HG03064 (cell line): ENCODE measurements around the gene LONP2.

Source experiments
- ATAC-seq: cut with Tn5 transposase; IDR thresholded peaks from one replicate; pipeline ENCODE4 v1.9.1; 2021; ENCODE audit warnings: low read depth; ENCODE audit not compliant: unreplicated experiment

LONP2 gene, protein sequence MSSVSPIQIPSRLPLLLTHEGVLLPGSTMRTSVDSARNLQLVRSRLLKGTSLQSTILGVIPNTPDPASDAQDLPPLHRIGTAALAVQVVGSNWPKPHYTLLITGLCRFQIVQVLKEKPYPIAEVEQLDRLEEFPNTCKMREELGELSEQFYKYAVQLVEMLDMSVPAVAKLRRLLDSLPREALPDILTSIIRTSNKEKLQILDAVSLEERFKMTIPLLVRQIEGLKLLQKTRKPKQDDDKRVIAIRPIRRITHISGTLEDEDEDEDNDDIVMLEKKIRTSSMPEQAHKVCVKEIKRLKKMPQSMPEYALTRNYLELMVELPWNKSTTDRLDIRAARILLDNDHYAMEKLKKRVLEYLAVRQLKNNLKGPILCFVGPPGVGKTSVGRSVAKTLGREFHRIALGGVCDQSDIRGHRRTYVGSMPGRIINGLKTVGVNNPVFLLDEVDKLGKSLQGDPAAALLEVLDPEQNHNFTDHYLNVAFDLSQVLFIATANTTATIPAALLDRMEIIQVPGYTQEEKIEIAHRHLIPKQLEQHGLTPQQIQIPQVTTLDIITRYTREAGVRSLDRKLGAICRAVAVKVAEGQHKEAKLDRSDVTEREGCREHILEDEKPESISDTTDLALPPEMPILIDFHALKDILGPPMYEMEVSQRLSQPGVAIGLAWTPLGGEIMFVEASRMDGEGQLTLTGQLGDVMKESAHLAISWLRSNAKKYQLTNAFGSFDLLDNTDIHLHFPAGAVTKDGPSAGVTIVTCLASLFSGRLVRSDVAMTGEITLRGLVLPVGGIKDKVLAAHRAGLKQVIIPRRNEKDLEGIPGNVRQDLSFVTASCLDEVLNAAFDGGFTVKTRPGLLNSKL

DNA sequence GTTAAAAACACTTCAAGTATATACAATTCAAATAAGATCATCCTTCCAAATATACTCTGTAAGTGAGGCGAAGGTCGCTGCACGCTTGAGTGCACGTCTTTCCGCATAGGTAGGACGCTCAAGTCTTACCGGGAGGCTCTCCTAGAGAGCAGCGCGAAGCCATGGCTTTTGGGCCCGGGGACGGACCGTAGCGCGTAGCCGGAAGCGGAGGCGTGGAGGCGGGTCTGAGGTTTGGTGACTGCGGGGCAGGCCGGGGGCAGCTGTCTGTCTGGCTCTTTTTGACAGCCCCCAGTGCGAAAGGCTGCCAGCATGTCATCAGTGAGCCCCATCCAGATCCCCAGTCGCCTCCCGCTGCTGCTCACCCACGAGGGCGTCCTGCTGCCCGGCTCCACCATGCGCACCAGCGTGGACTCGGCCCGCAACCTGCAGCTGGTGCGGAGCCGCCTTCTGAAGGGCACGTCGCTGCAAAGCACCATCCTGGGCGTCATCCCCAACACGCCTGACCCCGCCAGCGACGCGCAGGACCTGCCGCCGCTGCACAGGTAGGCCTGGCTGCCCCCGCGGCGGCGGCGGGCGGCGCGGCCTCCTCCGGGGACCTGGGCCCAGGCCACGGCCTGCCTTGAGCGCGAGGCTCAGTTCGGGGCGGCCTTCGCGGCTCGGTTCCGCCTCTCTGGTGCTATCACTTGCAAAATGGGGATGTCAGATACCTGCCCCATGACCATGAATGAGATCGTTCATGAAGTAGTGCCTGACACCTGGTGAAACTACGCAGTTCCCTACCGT is at the start of gene LONP2:
TSS of gene LONP2 (plus strand) at position 221 of the 783 bp plus-strand sequence. CDS start at position 310, 89 bp downstream.
- ATAC-seq = peak; percentile 97

DNA sequence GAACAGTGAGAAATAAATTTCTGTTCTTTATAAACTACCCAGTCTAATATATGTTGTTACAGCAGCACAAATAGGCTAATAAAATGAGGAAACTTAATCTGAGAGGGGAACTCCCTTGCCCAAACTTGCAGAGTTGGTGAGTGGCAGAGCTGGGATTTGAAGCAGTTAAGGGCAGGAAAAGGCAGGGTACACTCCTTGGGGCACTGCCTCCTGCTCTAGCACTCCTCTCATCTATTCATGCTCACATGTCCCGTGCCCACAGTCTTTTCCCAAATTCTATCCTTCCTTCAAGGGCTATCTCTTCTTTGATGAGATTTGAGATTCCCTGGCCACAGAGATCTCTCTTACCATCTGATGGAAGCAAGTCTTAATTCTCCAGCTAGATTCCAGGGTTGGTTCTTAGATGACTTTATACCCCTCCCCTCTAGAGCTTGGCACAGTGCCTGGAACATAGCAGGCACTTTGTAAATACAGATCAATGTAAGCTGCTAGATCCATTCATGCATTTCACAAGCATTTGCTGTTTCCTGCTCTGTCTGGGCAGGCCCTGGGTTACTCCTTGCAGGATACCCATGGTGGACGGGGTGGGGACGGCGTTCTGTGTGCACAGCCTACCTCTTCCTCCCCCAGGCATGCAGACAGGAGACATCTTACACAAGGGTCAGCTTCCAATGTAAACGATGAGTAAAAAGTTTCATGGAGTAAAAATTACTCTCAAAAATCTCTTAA is 49.1 kb upstream of the LONP2 start:
- no peak for ATAC-seq

DNA sequence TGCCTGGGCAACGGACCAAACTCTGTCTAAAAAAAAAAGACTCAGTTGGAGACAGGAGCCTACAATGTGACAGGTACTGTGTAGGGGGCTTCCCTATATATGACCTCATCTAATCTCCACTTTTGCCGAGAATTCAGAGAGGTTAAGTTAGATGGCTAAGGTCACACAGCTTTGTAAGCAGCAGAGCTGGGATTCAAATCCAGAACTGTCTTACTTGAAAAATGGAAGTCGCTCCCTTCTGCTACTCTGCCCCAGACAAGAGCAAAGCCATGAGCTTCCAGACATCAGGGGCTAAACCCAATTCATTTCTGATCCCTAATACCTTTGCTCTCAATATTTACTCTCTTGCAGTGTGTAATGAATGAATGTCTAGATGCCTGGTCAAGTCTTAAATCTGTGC is 46.8 kb upstream of the LONP2 start:
- no peak for ATAC-seq

DNA sequence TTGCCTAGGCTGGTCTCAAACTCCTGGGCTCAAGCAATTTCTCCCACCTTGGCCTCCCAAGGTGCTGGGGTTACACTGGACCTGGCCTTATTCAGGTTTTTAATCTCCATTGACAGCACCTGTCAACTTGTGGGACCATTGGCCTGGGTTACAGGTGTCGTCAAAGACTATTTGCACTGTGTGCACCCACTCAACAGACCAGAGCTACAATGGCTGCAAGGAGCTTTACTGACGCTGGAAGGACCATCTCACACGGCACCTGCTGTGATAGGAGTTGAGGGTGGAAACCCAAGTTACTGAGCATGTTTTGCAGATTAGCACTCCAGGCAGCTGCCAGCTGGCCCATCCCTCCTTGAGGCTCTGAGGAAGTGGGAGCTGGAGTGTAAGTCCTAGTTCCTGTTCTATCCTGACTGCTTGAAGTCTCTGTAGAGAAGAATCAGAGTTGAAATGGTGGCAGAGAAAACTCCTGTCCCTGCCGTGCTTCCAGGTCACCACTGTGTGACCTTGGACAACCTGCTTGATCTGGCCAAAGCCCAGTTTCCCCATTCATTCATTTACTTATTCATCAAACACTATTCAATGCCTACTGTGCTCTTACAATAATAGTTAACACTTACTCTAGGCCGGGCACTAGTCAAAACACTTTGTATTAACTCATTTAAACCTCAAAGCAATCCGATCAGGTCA is 42.4 kb upstream of the LONP2 start:
- ATAC-seq = no peak

DNA sequence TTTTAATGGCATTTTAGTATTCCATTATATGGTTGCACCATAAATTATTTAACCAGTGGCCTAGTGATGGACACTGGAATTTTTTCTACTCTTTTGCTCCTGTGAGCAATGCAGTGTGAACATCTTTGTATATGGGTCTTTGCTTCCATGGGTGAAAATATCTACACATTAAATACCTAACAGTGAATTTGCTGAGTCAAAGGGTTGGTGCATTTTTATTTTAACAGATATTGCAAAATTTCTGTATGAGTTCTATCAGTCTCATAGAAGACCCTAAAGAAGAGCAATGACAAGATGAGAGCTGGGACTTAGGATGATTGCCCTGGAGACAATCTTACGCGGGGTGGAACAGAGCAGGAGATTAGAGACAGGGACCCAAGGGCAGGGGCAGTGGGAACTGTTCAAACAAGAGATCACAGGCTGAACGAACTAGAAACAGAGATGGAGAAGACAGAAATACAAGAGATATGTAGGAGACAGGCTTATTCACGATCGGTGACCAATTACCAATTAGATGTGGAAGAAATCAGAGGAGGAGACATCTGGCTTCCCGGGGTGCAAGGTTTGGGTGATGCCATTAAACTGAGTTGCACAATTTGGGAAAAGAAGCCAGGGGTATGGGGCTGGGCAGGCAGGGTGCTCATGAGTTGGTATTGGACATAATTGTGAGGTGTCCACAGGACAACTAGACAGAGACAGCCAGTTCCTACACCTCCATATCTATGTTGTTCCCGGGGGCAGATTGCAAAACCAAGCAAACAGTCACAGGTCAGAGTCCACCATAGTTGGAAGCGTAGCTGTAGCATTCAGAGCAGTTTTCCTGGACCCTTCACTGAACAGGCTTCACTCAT is 39.9 kb upstream of the LONP2 start:
- ATAC-seq = no peak

DNA sequence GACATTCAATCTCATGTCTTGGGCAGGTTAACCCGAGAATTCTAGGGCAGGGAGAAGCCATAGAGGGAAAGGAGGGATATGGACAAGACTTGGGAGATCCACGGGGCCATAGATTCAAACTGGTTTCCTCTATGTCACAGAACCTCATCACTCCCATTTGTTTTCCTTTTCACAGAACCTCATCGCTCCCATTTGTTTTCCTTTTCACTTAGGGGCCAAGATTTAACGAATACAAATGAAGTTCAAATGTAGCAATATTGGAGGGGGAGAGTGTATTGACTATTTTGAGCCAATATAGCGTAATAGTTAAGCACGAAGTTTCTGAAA is 39.3 kb upstream of the LONP2 start:
- no peak for ATAC-seq

DNA sequence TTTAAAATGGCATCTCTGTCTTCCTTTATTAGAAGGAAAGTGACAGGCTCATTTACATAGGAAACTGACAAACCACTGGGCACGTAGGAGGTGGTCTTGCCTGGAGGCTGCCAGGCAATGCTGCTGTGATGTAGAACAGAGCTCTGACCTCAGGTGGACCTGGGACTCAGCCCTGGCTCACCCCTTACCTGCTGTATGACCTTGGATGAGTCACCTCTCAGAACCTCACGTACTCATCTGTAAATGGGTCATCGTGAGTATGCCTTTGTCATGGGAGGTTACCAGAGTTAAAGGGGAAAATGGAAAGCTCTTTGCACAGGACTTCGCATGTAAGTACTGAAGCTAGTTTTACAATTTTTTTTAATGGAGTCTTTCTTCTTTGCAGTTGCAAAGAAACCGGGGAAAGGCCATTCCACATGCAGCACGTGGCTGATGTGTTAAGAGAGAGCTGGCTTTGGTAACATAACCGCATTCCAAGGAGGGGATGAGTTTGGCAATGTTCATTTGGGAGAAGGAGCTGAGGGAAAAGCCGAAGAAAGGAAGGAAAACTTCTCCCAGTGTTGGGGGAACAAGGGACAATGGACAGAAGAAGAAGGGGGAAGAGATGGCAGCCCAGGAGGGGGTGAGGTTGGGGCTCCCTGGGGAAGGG is 37.4 kb upstream of the LONP2 start:
- no peak for ATAC-seq

DNA sequence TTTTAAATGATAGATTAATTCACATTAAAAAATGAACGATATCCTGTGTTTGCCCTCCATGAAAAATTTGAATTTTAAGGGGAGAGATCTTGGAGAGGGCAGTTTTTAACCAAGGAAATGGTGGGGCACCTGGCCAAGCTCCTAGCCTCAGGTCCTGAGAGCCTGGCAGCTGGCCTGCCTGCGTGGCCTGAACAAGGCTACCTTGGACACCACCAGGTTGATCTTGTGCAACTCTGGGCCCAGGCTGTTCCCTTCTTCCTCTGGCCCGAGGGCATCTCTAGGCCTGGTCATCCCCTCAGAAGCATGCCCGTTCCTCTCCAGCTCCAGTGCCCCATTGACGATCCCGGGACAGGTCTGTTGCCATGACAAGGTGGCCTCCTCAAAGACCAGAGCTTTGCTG is 33.4 kb upstream of the LONP2 start:
- no peak for ATAC-seq

DNA sequence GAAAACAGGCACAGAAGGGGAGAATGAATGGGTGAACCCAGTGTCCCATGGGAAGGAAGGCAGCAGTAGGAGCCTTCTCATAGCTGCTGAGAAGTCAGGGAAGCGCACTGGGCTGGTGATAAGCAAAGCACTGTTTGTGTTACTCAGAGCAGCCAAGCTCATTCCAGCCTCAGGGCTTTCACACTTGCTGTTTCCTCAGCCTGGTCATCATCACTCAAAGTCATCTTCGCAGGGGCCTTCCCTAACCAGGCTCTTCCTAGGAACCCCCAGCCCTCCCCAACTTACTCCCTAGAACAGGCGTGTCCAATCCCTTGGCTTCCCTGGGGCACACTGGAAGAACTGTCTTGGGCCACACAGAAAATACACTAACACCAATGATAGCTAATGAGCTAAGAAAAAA is 32.1 kb upstream of the LONP2 start:
- ATAC-seq = no peak

DNA sequence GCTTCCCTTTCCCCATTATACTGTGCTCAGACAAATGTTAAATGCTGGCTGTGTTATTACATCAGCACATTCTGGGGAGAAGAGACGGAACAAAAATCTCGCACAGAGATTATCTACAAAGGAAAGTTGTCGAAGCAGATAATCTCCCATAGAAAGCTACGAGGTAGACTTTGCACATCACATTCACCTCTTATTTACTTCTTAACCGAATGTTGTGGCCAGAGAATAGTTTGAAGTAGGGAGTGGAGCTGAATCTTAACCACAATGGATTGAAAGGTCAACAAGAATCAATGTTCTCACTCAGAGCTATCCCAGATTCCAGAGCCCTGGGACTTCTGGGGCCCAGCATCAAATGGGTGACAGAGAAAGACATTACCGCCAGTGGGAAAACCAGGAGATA is 28.4 kb upstream of the LONP2 start:
- no peak for ATAC-seq

DNA sequence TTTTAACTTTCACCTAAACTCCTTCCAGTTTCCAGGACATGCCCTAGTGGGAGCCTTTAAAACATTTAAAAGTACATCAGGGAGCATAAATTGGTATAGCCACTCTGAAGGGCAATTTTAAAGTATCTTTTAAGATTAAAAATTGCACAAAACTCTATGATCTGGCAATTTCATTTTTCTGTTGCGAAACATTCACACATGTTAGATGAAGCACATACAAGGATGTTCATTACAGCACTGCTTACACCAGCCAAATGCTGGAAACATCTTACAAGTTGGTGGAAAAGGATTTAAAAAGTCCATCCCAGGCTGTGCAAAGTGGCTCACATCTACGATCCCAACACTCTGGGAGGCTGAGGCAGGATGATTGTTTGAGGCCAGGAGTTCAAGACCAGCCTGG is 26.4 kb upstream of the LONP2 start:
- no peak for ATAC-seq

DNA sequence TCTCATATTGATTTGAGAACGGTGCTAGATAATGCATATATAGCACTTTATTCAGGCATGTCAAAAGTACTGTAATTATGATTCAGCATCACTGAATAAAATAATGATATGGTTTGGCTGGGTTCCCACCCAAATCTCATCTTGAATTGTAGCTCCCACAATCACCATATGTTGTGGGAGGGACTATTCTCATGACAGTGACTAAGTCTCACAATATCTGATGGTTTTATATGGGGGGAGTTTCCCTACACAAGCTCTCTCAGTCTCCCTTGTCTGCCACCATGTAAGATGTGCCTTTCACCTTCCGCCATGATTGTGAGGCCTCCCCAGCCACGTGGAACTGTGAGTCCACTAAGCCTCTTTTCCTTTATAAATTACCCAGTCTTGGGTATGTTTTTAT is 25.6 kb upstream of the LONP2 start:
- ATAC-seq = no peak

DNA sequence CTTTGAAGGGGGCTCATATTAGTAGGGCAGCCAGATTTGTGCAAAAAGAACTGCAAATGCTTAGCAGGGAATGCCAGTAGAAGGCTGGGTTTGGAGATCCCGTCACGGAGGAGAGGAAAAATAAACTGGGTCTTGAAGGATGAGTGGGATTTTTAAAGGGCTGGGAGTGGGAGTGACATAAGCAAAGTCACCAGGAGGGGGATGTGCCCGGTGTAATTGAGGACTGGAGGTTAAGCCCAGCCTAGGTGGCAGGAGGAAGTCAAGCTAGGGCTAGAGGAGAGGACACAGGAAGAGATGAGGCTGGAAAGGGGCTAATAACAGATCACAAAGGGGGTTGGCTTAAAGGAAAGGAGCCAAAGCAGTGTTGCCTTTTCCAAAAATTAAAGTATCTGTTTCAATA is 23.2 kb upstream of the LONP2 start:
- ATAC-seq = no peak

DNA sequence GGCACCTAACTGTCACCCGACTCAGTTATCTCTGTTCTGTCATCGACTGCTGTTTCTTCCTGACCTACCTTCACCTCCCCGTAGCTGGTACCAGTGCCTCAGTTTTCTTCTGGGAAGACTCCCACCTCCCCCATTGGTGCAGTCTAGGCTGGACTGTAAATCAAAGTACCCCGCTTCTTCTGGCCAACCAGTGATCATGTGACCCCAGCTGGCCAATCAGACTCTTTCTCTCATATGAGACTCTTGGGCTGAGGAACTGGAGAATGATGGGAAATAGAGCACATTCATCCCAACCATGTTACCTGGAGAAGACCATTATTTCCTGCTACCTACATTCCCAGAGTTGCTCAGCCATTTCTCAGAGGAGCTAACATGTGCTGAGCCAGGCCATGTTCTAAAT is 20.6 kb upstream of the LONP2 start:
- no peak for ATAC-seq

DNA sequence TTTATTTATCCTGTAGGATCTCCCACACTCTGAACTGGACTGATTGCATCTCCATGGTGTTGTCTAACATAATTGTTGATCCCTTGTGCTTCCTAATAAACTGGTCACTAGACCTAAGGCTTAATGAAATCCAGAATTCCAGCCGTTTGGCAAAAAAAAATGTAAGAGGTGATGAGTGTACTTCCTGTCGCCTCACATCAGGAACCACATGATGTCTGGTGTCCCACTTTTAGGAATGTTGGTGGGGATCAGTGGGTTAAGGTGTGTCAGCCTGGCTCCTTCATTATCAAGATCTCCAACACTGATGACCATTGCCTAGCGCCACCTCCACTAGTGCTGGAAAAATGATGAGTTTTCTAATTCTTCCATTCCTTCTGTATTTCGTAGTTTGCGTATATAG is 18.6 kb upstream of the LONP2 start:
- ATAC-seq = no peak

DNA sequence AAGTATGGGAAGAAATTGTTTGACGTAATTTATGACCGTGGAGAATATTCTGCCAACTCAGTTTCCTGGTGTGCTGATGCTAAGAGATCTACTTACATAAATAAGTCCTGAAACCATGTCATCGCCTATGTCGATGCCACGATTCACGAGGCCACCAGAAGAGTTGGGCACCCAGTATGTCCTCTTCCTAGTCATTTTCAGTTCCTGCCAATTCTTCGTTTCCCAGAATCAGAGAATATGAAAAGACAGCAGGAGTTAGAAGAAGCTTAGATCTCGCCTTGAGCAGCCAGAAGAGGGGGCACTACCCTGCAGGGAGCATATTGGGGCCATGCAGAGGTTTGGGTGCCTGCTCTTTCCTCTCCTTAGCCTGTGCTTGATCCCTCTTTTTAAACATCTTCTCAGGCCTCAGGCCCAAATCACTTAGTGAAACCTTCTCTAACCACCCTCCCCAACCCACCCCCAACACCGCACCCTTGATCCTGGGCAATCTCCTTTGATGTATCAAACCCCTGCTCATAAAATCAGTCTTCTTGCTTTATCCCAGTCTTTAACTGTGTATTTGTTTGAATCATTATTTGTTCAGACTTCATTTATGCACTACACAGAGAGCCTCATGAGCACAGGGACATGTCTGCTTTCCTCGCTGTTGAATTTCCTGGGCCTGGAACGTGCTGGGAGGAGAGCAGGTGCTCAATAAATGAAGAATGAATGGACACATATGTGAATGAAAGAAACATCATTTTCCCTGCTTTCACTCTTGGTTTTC is 12.2 kb upstream of the LONP2 start:
- peak; percentile 73 for ATAC-seq

DNA sequence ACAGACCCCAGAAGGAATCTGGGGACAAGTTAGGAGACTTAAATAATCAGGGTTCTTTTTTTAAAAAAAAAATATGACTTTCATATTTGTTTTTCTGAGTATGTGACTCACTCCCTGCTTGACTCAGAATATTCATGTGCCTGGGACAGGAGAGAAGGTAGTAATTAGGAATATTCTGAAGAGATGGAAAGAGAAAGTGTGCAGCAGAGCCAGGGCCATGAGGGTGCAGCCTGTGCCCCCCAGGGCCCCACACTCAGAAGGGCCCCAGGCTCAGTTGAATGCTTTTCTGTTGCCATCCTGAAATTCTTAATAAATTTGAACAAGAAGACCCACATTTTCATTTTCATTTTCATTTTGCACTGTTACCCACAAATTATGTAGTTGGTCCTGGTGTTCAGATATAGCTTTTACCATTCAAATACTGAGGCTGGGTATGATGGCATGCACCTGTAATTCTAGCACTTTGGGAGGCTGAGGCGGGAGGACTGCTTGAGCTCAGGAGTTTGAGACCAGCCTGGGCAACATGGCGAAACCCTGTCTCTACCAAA is 11.5 kb upstream of the LONP2 start:
- ATAC-seq = no peak

DNA sequence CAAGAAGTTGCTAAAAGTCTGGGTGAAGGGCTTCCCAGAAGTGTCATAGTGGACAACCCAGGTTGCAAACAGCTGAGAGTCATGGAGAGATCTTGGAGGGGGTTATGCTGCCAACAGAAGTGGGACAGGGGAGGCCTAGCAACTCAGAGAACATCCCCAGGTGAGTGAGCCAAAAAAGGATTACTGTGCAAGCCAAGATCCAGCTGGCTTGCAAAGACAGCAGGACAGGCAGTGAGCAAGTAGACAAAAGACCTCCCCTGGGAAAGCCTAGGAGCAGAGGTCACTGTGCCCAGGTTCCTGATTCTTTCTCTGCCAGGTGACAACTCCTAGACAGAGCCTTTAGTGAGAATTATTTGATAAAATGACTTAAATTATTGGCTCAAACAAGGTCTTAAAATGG is 9.5 kb upstream of the LONP2 start:
- no peak for ATAC-seq
